Testis (tissue), 3 donors: ENCODE results near the gene CUL7. TPM values are rescaled to one million over a fixed set of nuclear protein-coding genes. Genes with fewer than 3 reads are reported as not detected.

Experiments used
- DNase-seq: peaks from one replicate; pipeline ENCODE4 v3.0.0-alpha.2; 2019
- H3K27ac ChIP-seq, 2 donors: fragments of 200-600 bp; sonication (generic); one replicate each; pipeline ENCODE4 v1.5.1; 2019
- H3K27me3 ChIP-seq: fragments of 200-600 bp; sonication (generic); one replicate; pipeline ENCODE4 v1.5.1; 2019
- H3K36me3 ChIP-seq: fragments of 200-600 bp; sonication (generic); one replicate; pipeline ENCODE4 v1.5.1; 2017; ENCODE audit warnings: low read depth; ENCODE audit errors: missing control alignments
- H3K4me1 ChIP-seq: fragments of 200-600 bp; sonication (generic); one replicate; pipeline ENCODE4 v1.5.1; 2019
- H3K4me3 ChIP-seq, 2 donors: fragments of 200-600 bp; sonication (generic); one replicate each; pipeline ENCODE4 v1.5.1; 2017 to 2019
- H3K9me3 ChIP-seq: fragments of 200-600 bp; sonication (generic); one replicate; pipeline ENCODE4 v1.5.1; 2017
- POLR2A ChIP-seq: fragments of 450-650 bp; IDR thresholded peaks from one replicate; pipeline ENCODE4 v1.6.1; 2017; ENCODE audit warnings: antibody characterized with exemption, mild to moderate bottlenecking, moderate library complexity
- WGBS, 2 donors: methylation state at CpG; one replicate each; pipeline ENCODE4 v1.1.5; 2018; 5-methylcytosine and 5-hydroxymethylcytosine counted together
- intact Hi-C: fragments of 100-400 bp; cut with DNase I; formaldehyde crosslinking; loops from one replicate; pipeline ENCODE4 v1.15.1; 2023; ENCODE audit warnings: low total_unique reads
- polyA plus RNA-seq: library from polyadenylated mRNA; stranded (reverse); fragments of 350-450 nt; fragmentation: Illumina TruSeq; extraction: RNeasy Lipid Tissue Mini Kit (QIAGEN cat#74804); gene quantifications from one replicate; pipeline ENCODE4 v1.2.3, GENCODE V29; 2014; ENCODE audit warnings: low read depth, low replicate concordance; ENCODE audit not compliant: insufficient read depth
- total RNA-seq, 2 donors: library from RNA; depleted of rRNA; stranded (reverse); fragments of >200 nt; gene quantifications; one replicate each; pipeline ENCODE4 v1.2.3, GENCODE V29; 2016
- TF ChIP-seq, protein P1 (sequence below), 3 experiments: fragments of 450-650 bp in 2 of 3; fragments of 200-600 bp in 1 of 3; sonication (generic) in 1 of 3; IDR thresholded peaks; one replicate each; pipeline ENCODE4 v1.5.1; 2016 to 2019; ENCODE audit warnings: antibody characterized with exemption in 3 of 3, mild to moderate bottlenecking in 2 of 3, moderate library complexity in 1 of 3

The CUL7 gene
- total and polyA plus RNA-seq, 3 donors from 2014 or later, result 16.6 to 31.5 (median 23.9) TPM

DNA sequence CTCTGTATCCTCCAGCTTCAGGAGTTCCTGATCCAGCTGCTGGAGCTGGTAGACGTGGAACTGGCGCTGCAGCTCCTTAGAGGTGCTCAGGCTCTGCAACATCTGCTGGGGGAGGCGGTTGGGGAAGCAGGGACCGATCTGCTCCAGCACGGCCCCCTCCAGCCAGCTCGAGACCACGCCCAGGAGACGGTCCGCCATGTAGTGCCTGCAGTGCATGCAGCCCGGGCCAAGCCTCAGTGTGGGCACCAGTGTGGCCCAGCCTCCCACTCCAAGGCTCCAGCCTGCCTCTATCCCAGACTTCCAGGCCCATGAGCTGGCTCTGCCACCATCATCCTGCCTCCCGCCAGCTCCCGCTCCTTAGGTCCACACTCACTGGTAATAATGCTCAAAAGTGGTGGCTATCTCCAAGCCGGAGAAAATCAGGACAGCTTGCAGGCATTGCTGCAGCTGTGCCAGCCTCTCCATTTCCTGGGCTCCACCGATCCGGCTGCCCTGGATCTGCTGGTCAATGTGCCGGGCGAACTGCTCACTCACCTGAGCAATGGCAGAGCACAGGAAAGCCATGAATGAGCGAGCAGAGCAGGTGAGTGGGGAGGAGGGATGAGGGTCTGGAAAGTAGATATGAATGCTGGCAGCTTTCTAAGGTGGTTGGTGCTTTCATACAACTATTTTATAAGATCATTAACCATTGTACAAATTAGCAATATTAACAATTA, 13.0 kb downstream of the CUL7 start:
- no peak for DNase-seq
- peaks cover 4% of the 10 kb centered on the region for H3K4me1 ChIP-seq
- H3K4me3 ChIP-seq, result no peak overlapping the region
- WGBS, 2 donors, result 92 to 95% methylated on average over 10 to 18 of the region's 18 CpGs
- H3K27ac ChIP-seq, result no peak overlapping the region
- no peaks in the 10 kb centered on the region for H3K9me3 ChIP-seq
- H3K36me3 ChIP-seq, result no peaks in the 10 kb centered on the region
- no peaks in the 10 kb centered on the region for H3K27me3 ChIP-seq
- TF ChIP-seq POLR2A, result no peak
- TF ChIP-seq, protein P1, sequence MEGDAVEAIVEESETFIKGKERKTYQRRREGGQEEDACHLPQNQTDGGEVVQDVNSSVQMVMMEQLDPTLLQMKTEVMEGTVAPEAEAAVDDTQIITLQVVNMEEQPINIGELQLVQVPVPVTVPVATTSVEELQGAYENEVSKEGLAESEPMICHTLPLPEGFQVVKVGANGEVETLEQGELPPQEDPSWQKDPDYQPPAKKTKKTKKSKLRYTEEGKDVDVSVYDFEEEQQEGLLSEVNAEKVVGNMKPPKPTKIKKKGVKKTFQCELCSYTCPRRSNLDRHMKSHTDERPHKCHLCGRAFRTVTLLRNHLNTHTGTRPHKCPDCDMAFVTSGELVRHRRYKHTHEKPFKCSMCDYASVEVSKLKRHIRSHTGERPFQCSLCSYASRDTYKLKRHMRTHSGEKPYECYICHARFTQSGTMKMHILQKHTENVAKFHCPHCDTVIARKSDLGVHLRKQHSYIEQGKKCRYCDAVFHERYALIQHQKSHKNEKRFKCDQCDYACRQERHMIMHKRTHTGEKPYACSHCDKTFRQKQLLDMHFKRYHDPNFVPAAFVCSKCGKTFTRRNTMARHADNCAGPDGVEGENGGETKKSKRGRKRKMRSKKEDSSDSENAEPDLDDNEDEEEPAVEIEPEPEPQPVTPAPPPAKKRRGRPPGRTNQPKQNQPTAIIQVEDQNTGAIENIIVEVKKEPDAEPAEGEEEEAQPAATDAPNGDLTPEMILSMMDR (IDR thresholded peaks at IDR 0.05), result no peak
- intact Hi-C loops, result no loop called here

DNA sequence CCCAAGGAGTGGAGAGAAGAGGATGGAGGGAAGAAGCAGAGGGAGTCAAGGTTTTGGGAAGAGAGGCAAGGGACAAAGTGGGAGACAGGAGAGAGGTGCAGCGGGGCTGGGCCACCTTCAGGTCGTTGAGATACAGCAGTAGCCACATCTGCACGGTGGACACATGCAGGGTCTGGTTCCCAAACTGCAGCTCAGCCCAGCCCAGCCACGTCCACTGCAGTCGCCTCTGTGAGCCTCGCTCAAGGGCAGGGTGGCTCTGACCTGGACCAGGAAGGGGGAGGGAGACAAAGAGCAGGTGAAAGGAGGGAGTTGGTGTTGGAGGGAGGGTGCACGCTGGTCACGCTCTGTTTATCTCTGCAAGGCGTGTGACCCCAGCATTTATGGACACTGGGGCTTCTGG, 14.9 kb downstream of the CUL7 start:
- intact Hi-C loops, result no loop called here
- Histone ChIP-seq H3K4me3 (no peak overlapping the region), H3K27me3 (no peaks in the 10 kb centered on the region), H3K4me1 (peaks cover 4% of the 10 kb centered on the region), H3K36me3 (no peaks in the 10 kb centered on the region), H3K9me3 (no peaks in the 10 kb centered on the region), H3K27ac (no peak overlapping the region)
- WGBS, 2 donors, result 77 to 79% methylated on average over 9 of the region's 9 CpGs
- no peak for TF ChIP-seq POLR2A
- TF ChIP-seq, protein P1 (IDR thresholded peaks at IDR 0.05), result no peak
- no peak for DNase-seq

DNA sequence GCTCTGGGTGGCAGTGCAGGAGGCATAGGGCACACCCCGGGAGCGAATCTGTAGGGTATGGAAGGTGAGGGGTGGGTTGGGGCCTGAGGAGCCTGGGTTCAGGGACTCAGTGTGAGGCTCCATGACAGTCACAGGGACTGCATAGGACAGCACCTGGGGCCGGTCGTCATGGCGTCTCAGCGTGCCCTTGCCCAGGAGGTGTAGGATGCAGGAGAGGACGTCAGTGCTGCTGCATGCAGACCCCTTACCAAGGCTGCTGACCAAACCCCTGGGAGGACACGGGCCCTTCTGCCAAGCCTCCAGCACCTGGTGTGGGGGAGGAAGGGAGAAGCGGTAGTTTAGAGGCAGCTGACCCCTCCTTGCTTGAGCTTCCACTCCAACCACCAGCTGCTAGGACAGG, 15.9 kb downstream of the CUL7 start:
- no peak overlapping the region for H3K27ac ChIP-seq
- no peaks in the 10 kb centered on the region for H3K27me3 ChIP-seq
- DNase-seq, result no peak
- 73 to 83% methylated on average over 6 to 9 of the region's 9 CpGs for WGBS, 2 donors
- peaks cover 4% of the 10 kb centered on the region for H3K4me1 ChIP-seq
- intact Hi-C loops, result no loop called here
- no peak overlapping the region for H3K4me3 ChIP-seq
- no peaks in the 10 kb centered on the region for H3K36me3 ChIP-seq
- no peak for TF ChIP-seq POLR2A
- TF ChIP-seq, protein P1 (IDR thresholded peaks at IDR 0.05), result no peak
- H3K9me3 ChIP-seq, result no peaks in the 10 kb centered on the region

DNA sequence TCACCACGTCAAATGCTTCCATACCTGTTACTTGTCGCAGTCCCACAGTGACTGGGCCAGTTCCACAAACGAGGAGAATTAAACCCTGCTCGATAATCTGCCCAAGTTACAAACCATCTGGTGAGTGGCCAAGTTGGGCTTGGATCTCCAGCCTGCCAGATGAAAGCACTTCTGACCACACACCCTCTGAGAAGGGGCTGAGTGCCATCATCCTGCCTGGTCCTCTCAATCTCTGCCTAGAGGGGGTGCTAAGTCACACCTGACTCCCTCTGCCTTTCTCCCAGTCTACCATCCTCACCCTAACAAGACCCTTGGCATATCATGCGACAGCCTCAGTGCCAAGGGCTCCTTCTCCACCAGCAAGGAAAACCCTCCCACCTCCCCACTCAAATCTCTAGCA, 16.5 kb downstream of the CUL7 start:
- no peak overlapping the region for H3K27ac ChIP-seq
- peaks cover 4% of the 10 kb centered on the region for H3K4me1 ChIP-seq
- no peaks in the 10 kb centered on the region for H3K27me3 ChIP-seq
- no peaks in the 10 kb centered on the region for H3K36me3 ChIP-seq
- H3K4me3 ChIP-seq, result no peak overlapping the region
- intact Hi-C loops, result no loop called here
- TF ChIP-seq, protein P1 (IDR thresholded peaks at IDR 0.05), result no peak
- TF ChIP-seq POLR2A, result no peak
- WGBS, 2 donors, result 60 to 73% methylated on average over 5 of the region's 5 CpGs
- H3K9me3 ChIP-seq, result no peaks in the 10 kb centered on the region
- DNase-seq, result no peak

DNA sequence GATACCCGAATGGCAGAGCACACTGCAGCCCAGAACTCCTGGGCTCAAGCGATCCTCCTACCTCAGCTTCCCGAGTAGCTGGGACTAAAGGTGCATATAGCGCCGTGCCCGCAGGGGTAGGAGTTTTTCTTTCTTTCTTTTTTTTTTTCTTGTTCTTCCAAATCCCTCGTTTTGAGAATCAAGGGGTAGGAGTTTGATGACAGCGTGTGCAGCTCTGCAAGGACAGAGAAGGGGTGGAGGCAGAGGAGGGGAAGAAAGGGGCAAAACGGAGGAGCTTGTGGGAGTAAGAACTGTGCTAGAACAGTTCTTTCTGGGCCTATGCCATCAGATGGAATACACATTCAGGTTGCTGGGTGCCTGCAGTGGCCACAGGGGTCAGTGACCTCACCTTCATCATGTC, 16.9 kb downstream of the CUL7 start:
- TF ChIP-seq, protein P1 (IDR thresholded peaks at IDR 0.05), result no peak
- no peak for TF ChIP-seq POLR2A
- Histone ChIP-seq H3K36me3 (no peaks in the 10 kb centered on the region), H3K9me3 (no peaks in the 10 kb centered on the region), H3K27ac (no peak overlapping the region), H3K4me3 (no peak overlapping the region), H3K4me1 (peaks cover 4% of the 10 kb centered on the region), H3K27me3 (no peaks in the 10 kb centered on the region)
- 61 to 72% methylated on average over 9 of the region's 9 CpGs for WGBS, 2 donors
- DNase-seq, result no peak
- intact Hi-C loops, result no loop called here
